ENCODE data around the gene PPIE.

DNA sequence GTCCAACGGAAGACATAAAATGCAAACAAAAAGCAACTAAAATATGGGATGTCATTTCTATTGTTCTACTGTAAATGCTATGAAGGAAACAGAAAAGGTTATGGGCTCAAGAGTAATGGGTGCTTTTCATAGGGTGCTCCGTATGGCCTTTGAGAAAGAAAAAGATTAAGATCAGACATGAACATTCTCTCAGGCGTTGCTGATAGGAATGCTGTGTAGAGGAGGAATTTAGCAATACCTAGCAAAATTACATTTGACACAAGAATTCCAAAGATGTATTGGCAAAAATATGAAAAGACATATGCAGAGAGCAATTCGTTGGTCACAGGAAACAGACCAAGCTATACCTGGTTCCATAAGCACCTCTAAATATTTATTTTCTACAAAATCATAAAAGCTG is 38.2 kb downstream of the PPIE start:
- TF ChIP-seq POLR2A (IDR thresholded peaks at IDR 0.05; ENCODE audit: low read length) (no peak), GATA1 (IDR thresholded peaks at IDR 0.05; ENCODE audit: low read depth, low read length) (no peak)
